Panc1 (cell line): ENCODE measurements around the gene TERB1. TPM values are rescaled to one million over a fixed set of nuclear protein-coding genes. Genes with fewer than 3 reads are reported as not detected.

Experiments used
- ATAC-seq: fragments of 200-7000 bp; cut with Tn5 transposase; 2 replicates; pipeline ENCODE4 v1.9.1; 2020; ENCODE audit warnings: mild to moderate bottlenecking, moderate library complexity
- BruUV-seq: library from RNA; stranded (reverse); fragments of 400-500 nt; replicated peaks from 2 replicates; lab custom pipeline; 2021; lab: Mats Ljungman, UMichigan
- CTCF ChIA-PET: fragments of 300-600 bp; sonication (Branson Sonifier 250); formaldehyde crosslinking; loops from one replicate; lab custom pipeline; 2022; ENCODE audit warnings: antibody characterized with exemption; lab: Charles Lee
- POLR2A ChIA-PET: fragments of 300-600 bp; sonication (Branson Sonifier 250); formaldehyde crosslinking; loops from one replicate; lab custom pipeline; 2022; ENCODE audit warnings: antibody characterized with exemption; lab: Charles Lee
- DNase-seq: peaks from one replicate; pipeline ENCODE4 v3.0.0-alpha.2; 2010; ENCODE audit warnings: low read depth, low spot score
- H3K27ac ChIP-seq: 2 replicates; pipeline ENCODE4 v1.5.1; 2011; ENCODE audit warnings: mild to moderate bottlenecking, low read length, inconsistent platforms
- H3K27me3 ChIP-seq: fragments of 200-500 bp; sonication (Bioruptor generic); 2 replicates; pipeline ENCODE4 v1.6.0; 2014; ENCODE audit warnings: low read length, inconsistent platforms; ENCODE audit not compliant: control insufficient read depth, insufficient read depth
- H3K36me3 ChIP-seq: fragments of 200-500 bp; sonication (Bioruptor generic); 2 replicates; pipeline ENCODE4 v1.5.1; 2014; ENCODE audit warnings: inconsistent platforms, mild to moderate bottlenecking, low read length, moderate library complexity; ENCODE audit not compliant: control insufficient read depth, insufficient read depth
- H3K4me1 ChIP-seq: 2 replicates; pipeline ENCODE4 v1.5.1; 2011; ENCODE audit warnings: inconsistent platforms, mild to moderate bottlenecking, low read length, moderate library complexity; ENCODE audit not compliant: control insufficient read depth, insufficient read depth
- H3K4me3 ChIP-seq, 2 experiments: 2 replicates each; pipeline ENCODE4 v1.5.1; 2011 to 2012; ENCODE audit warnings: low read depth in 2 of 2, low read length in 2 of 2, mild to moderate bottlenecking in 2 of 2, inconsistent platforms in 1 of 2, moderate library complexity in 1 of 2
- H3K9me3 ChIP-seq: fragments of 200-500 bp; sonication (Bioruptor generic); 2 replicates; pipeline ENCODE4 v1.5.1; 2014; ENCODE audit warnings: low read depth, mild to moderate bottlenecking, inconsistent platforms, low read length, moderate library complexity; ENCODE audit not compliant: control insufficient read depth, insufficient read depth
- POLR2AphosphoS5 ChIP-seq: IDR thresholded peaks from 2 replicates; pipeline ENCODE4 v1.6.1; 2012; ENCODE audit warnings: mild to moderate bottlenecking, low read depth, low read length, moderate library complexity
- SIN3A ChIP-seq: IDR thresholded peaks from 2 replicates; pipeline ENCODE4 v1.6.1; 2012; ENCODE audit warnings: low read depth, mild to moderate bottlenecking, low read length, moderate library complexity, borderline replicate concordance; ENCODE audit not compliant: insufficient read depth
- TCF7L2 ChIP-seq: IDR thresholded peaks from 2 replicates; pipeline ENCODE4 v1.6.1; 2011; ENCODE audit warnings: mild to moderate bottlenecking, low read depth, low read length, inconsistent platforms
- in situ Hi-C: cut with HindIII; loops from 2 replicates; pipeline ENCODE4 v1.10.0; 2016; ENCODE audit warnings: low sequenced_read_pairs, low pct_unique_long_range_greater_than_20kb
- intact Hi-C: fragments of 100-400 bp; cut with micrococcal nuclease; formaldehyde crosslinking; loops from one replicate; pipeline ENCODE4 v1.10.0; 2022; ENCODE audit not compliant: unreplicated experiment
- total RNA-seq: library from RNA; stranded (reverse); gene quantifications from one replicate; pipeline ENCODE4 v1.2.1, GENCODE V29; 2021; ENCODE audit not compliant: unreplicated experiment
- TF ChIP-seq, protein P1 (sequence below), 2 experiments: IDR thresholded peaks; 2 replicates each; pipeline ENCODE4 v1.6.1; 2011 to 2012; ENCODE audit warnings: low read depth in 2 of 2, control low read depth in 1 of 2, low read length in 1 of 2, mild to moderate bottlenecking in 1 of 2, moderate library complexity in 1 of 2; ENCODE audit not compliant: insufficient read depth in 1 of 2
- TF ChIP-seq, protein P2 (sequence below): fragments of 450-650 bp; IDR thresholded peaks from 2 replicates; pipeline ENCODE4 v1.5.1; 2017; ENCODE audit warnings: mild to moderate bottlenecking

TERB1 gene
- total RNA-seq, 1 experiment from 2014 or later: not detected

DNA sequence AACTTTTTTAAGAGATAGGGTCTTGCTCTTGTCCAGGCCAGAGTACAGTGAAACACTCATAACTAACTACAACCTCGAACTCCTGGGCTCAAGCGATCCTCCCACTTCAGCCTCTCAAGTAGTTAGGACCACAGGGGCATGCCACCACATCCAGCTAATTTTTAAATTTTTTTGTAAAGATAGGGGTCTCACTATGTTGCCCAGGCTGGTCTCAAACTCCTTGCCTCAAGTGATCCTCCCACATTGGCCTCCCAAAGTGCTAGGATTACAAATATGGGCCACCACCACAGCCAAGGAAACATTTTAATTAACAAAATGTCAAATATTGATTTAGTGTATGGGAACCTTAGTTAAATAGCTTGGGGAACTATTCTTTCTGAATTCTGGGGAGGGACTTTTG is 47.2 kb downstream of the TERB1 start:
- Histone ChIP-seq H3K36me3 (peaks cover 8% of the 10 kb centered on the region), H3K27me3 (no peaks in the 10 kb centered on the region), H3K9me3 (no peaks in the 10 kb centered on the region), H3K4me1 (peaks cover 11% of the 10 kb centered on the region), H3K4me3 (no peak overlapping the region), H3K27ac (no peak overlapping the region)
- TF ChIP-seq, protein P1, sequence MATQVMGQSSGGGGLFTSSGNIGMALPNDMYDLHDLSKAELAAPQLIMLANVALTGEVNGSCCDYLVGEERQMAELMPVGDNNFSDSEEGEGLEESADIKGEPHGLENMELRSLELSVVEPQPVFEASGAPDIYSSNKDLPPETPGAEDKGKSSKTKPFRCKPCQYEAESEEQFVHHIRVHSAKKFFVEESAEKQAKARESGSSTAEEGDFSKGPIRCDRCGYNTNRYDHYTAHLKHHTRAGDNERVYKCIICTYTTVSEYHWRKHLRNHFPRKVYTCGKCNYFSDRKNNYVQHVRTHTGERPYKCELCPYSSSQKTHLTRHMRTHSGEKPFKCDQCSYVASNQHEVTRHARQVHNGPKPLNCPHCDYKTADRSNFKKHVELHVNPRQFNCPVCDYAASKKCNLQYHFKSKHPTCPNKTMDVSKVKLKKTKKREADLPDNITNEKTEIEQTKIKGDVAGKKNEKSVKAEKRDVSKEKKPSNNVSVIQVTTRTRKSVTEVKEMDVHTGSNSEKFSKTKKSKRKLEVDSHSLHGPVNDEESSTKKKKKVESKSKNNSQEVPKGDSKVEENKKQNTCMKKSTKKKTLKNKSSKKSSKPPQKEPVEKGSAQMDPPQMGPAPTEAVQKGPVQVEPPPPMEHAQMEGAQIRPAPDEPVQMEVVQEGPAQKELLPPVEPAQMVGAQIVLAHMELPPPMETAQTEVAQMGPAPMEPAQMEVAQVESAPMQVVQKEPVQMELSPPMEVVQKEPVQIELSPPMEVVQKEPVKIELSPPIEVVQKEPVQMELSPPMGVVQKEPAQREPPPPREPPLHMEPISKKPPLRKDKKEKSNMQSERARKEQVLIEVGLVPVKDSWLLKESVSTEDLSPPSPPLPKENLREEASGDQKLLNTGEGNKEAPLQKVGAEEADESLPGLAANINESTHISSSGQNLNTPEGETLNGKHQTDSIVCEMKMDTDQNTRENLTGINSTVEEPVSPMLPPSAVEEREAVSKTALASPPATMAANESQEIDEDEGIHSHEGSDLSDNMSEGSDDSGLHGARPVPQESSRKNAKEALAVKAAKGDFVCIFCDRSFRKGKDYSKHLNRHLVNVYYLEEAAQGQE (IDR thresholded peaks at IDR 0.05; ENCODE audit: insufficient read depth in 1 of 2, low read depth in 2 of 2, low read length in 1 of 2): no peak
- in situ Hi-C loops: no loop called here
- DNase-seq: no peak
- ChIA-PET CTCF (no interaction called here), POLR2A (no interaction called here)
- ATAC-seq: no peak
- no TSS peak for BruUV-seq
- intact Hi-C loops: no loop called here

DNA sequence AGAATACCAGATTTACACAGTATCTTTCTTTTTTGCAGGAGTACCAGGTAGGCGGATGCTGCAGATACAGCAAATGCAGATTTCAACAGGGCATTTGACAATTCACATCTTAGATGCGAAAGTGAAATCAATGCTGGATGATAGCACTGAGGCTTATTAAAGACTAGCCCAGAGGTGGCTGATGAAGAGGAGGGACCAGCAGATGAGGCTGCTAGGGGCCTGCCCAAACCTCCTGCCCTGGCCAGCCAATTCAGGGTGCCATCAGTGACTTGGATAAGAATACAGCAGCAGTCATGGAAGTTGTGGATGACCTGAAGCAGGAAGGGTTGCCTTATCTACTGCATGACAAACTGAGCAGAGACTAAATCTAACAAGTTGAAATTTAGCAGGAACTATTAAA is 48.4 kb downstream of the TERB1 start:
- H3K9me3 ChIP-seq: no peaks in the 10 kb centered on the region
- peaks cover 8% of the 10 kb centered on the region for H3K36me3 ChIP-seq
- H3K4me3 ChIP-seq: no peak overlapping the region
- H3K27ac ChIP-seq: no peak overlapping the region
- no peak for TF ChIP-seq SIN3A
- TF ChIP-seq, protein P2, sequence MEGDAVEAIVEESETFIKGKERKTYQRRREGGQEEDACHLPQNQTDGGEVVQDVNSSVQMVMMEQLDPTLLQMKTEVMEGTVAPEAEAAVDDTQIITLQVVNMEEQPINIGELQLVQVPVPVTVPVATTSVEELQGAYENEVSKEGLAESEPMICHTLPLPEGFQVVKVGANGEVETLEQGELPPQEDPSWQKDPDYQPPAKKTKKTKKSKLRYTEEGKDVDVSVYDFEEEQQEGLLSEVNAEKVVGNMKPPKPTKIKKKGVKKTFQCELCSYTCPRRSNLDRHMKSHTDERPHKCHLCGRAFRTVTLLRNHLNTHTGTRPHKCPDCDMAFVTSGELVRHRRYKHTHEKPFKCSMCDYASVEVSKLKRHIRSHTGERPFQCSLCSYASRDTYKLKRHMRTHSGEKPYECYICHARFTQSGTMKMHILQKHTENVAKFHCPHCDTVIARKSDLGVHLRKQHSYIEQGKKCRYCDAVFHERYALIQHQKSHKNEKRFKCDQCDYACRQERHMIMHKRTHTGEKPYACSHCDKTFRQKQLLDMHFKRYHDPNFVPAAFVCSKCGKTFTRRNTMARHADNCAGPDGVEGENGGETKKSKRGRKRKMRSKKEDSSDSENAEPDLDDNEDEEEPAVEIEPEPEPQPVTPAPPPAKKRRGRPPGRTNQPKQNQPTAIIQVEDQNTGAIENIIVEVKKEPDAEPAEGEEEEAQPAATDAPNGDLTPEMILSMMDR: no peak
- no peak for TF ChIP-seq TCF7L2
- no peak for TF ChIP-seq POLR2AphosphoS5
- in situ Hi-C loops: no loop called here
- DNase-seq (no peak), ATAC-seq (no peak)
- no TSS peak for BruUV-seq
- intact Hi-C loops: no loop called here
- H3K27me3 ChIP-seq: no peaks in the 10 kb centered on the region
- POLR2A ChIA-PET: no interaction called here
- H3K4me1 ChIP-seq: peaks cover 11% of the 10 kb centered on the region
- CTCF ChIA-PET: no interaction called here

DNA sequence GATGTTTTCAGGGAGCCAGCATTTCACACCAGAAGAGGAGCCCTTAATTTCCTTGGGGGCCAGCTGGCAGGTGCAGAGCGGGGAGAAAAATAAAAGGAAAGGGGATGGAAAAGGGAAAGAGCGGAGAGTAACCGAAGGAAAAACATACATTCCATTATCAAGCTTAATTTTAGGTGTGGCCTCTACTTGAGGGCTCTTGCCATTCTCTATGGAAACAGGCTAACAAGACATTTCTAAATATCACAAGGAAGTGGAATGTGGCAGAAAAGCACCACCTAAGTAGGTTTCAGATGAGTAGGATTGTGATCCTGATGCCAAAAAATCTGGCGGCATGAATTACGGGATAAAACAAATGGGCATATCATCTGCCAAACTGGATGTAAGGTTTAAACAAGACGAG is 49.0 kb downstream of the TERB1 start:
- DNase-seq: no peak
- BruUV-seq: no TSS peak
- ChIA-PET POLR2A (interaction anchor here (0.6 kb wide), 1 partner anchor 60 kb away, joined by 5 read pairs; no protein-coding TSS in a partner anchor), CTCF (interaction anchor here (0.7 kb wide), 1 partner anchor 89 kb away, joined by 6 read pairs; no protein-coding TSS in a partner anchor)
- TF ChIP-seq, protein P1 (IDR thresholded peaks at IDR 0.05; ENCODE audit: insufficient read depth in 1 of 2, low read depth in 2 of 2, low read length in 1 of 2): no peak
- no peak for TF ChIP-seq POLR2AphosphoS5
- TF ChIP-seq TCF7L2: no peak
- TF ChIP-seq SIN3A: no peak
- TF ChIP-seq, protein P2: no peak
- H3K36me3 ChIP-seq: peaks cover 8% of the 10 kb centered on the region
- no peak for ATAC-seq
- H3K27ac ChIP-seq: peak overlapping the region; percentile 46
- in situ Hi-C loops: no loop called here
- no peaks in the 10 kb centered on the region for H3K27me3 ChIP-seq
- H3K4me3 ChIP-seq: no peak overlapping the region; a peak in 1 of 4 replicates
- H3K9me3 ChIP-seq: no peaks in the 10 kb centered on the region
- intact Hi-C loops: no loop called here
- peaks cover 11% of the 10 kb centered on the region for H3K4me1 ChIP-seq
